HL-60 (cell line): ENCODE data around the gene LIMS2.

Experiments used
- DNase-seq, 2 experiments: peaks; one replicate each; pipeline ENCODE4 v3.0.0-alpha.2; 2010 to 2020; ENCODE audit warnings: low read depth in 1 of 2, low spot score in 1 of 2
- H3K27ac ChIP-seq: fragments of 250-450 bp; sonication (Bioruptor Pico); replicated peaks from 2 replicates; pipeline ENCODE4 v1.5.1; 2020; ENCODE audit warnings: mild to moderate bottlenecking, moderate library complexity
- H3K27me3 ChIP-seq: fragments of 250-450 bp; sonication (Bioruptor Pico); 2 replicates; pipeline ENCODE4 v1.5.1; 2021; ENCODE audit warnings: mild to moderate bottlenecking, moderate library complexity; ENCODE audit not compliant: insufficient read depth, poor library complexity, severe bottlenecking
- H3K4me3 ChIP-seq: replicated peaks from 2 replicates; pipeline ENCODE4 v1.5.1; 2011; ENCODE audit warnings: mild to moderate bottlenecking, control low read depth, low read length; ENCODE audit not compliant: insufficient read depth
- CTCF ChIP-seq: IDR thresholded peaks from one replicate; pipeline ENCODE4 v1.5.1; 2011; ENCODE audit warnings: low read length, control low read depth, inconsistent platforms; ENCODE audit not compliant: insufficient read depth
- GABPA ChIP-seq: IDR thresholded peaks from 2 replicates; pipeline ENCODE4 v1.6.1; 2012; ENCODE audit warnings: low read depth
- POLR2AphosphoS5 ChIP-seq: IDR thresholded peaks from 2 replicates; pipeline ENCODE4 v1.6.1; 2012; ENCODE audit warnings: low read depth
- REST ChIP-seq: IDR thresholded peaks from 2 replicates; pipeline ENCODE4 v1.6.1; 2012; ENCODE audit warnings: low read depth; ENCODE audit not compliant: insufficient replicate concordance
- SPI1 ChIP-seq: IDR thresholded peaks from 2 replicates; pipeline ENCODE4 v1.6.1; 2012; ENCODE audit warnings: low read depth, mild to moderate bottlenecking, borderline replicate concordance

Gene LIMS2

GRCh38 chr2:127628767-127629614 lies 46.3 kb downstream of the LIMS2 start:
- DNase-seq, result no peak
- TF ChIP-seq REST, result no peak
- TF ChIP-seq CTCF, result no peak
- TF ChIP-seq SPI1, result no peak
- no peak for TF ChIP-seq POLR2AphosphoS5
- no peak for TF ChIP-seq GABPA
- H3K27me3 ChIP-seq, result no peaks in the 10 kb centered on the region
- H3K27ac ChIP-seq, result no peak overlapping the region
- H3K4me3 ChIP-seq, result no peak overlapping the region

GRCh38 chr2:127627740-127628571 lies 47.4 kb downstream of the LIMS2 start:
- no peaks in the 10 kb centered on the region for H3K27me3 ChIP-seq
- H3K4me3 ChIP-seq, result no peak overlapping the region
- no peak overlapping the region for H3K27ac ChIP-seq
- no peak for DNase-seq
- TF ChIP-seq CTCF (no peak), POLR2AphosphoS5 (no peak), REST (no peak), SPI1 (no peak), GABPA (no peak)

- TF ChIP-seq POLR2AphosphoS5 (no peak), GABPA (no peak), SPI1 (no peak), REST (no peak), CTCF (no peak)
- Histone ChIP-seq H3K27ac (no peak overlapping the region), H3K27me3 (no peaks in the 10 kb centered on the region), H3K4me3 (no peak overlapping the region)
- no peak for DNase-seq
Measured at GRCh38 chr2:127626917-127627739, 48.2 kb downstream of the LIMS2 start.
